RWPE1 (cell line): ENCODE results near the gene MYO1E.
"Not testable (repeated sequence)": the region's sequence is repeated elsewhere in the genome, so short reads cannot be mapped to it uniquely, and the experiment has no call there.

Experiments
- CTCF ChIA-PET: fragments of 350-600 bp; sonication (Branson Sonifier 250); formaldehyde crosslinking; extraction: SDS; loops from one replicate; lab custom pipeline; 2021; lab: Yijun Ruan, JAX
- POLR2A ChIA-PET: fragments of 400-600 bp; formaldehyde crosslinking; extraction: SDS; loops from one replicate; lab custom pipeline; 2020; ENCODE audit warnings: antibody characterized with exemption; ENCODE audit not compliant: low non-redundant PET; lab: Yijun Ruan, JAX
- DNase-seq: peaks from one replicate; pipeline ENCODE4 v3.0.0; 2012; ENCODE audit warnings: low spot score
- H3K27ac ChIP-seq: fragments of 450-650 bp; 2 replicates; pipeline ENCODE4 v1.5.1; 2017
- CTCF ChIP-seq: fragments of 450-650 bp; conservative IDR thresholded peaks from 2 replicates; pipeline ENCODE4 v1.5.1; 2017; ENCODE audit warnings: low read depth, mild to moderate bottlenecking

MYO1E gene

GRCh38 chr15:59154243-59154642, 218.4 kb downstream of the MYO1E start:
- POLR2A ChIA-PET: no interaction called here
- no peak overlapping the region for H3K27ac ChIP-seq
- no peak for DNase-seq
- no peak for TF ChIP-seq CTCF
- CTCF ChIA-PET: interaction anchor here (0.6 kb wide), 1 partner anchor 89 kb away, joined by 3 read pairs; no protein-coding TSS in a partner anchor

- H3K27ac ChIP-seq: no peak overlapping the region
- DNase-seq: no peak
- TF ChIP-seq CTCF: no peak
- POLR2A ChIA-PET: no interaction called here
- CTCF ChIA-PET: interaction anchor here (0.6 kb wide), 3 partner anchors 67 to 327 kb away, joined by 3 to 4 read pairs (median 4); no protein-coding TSS in a partner anchor
Observed at GRCh38 chr15:59153466-59153865, 219.2 kb downstream of the MYO1E start.

GRCh38 chr15:59152694-59153450, 219.8 kb downstream of the MYO1E start:
- no peak for TF ChIP-seq CTCF
- DNase-seq: no peak
- no peak overlapping the region for H3K27ac ChIP-seq
- POLR2A ChIA-PET: no interaction called here
- CTCF ChIA-PET: interaction anchor here (0.6 kb wide), 2 partner anchors 318 to 327 kb away, joined by 4 read pairs; no protein-coding TSS in a partner anchor

- ChIA-PET CTCF (interaction anchor here (0.6 kb wide), 1 partner anchor 34 kb away, joined by 3 read pairs; no protein-coding TSS in a partner anchor), POLR2A (no interaction called here)
- no peak for TF ChIP-seq CTCF
- H3K27ac ChIP-seq: no peak overlapping the region
- DNase-seq: no peak
Observed at GRCh38 chr15:59150185-59150584, 222.5 kb downstream of the MYO1E start.

GRCh38 chr15:59148153-59148833, 224.4 kb downstream of the MYO1E start:
- H3K27ac ChIP-seq: no peak overlapping the region
- POLR2A ChIA-PET: no interaction called here
- CTCF ChIA-PET: no interaction called here
- no peak for TF ChIP-seq CTCF
- no peak for DNase-seq

- ChIA-PET POLR2A (no interaction called here), CTCF (interaction anchor here (0.5 kb wide), 1 partner anchor 32 kb away, joined by 7 read pairs; no protein-coding TSS in a partner anchor)
- 0 out of 2 replicates have a peak overlapping the region, but pooled peaks have one; percentile 14 for H3K27ac ChIP-seq
- no peak for DNase-seq
- TF ChIP-seq CTCF: no peak
Observed at GRCh38 chr15:59147666-59148065, 225.0 kb downstream of the MYO1E start.

- POLR2A ChIA-PET, DNase-seq, CTCF ChIA-PET: not testable (repeated sequence)
- H3K27ac ChIP-seq: 0 out of 2 replicates have a peak overlapping the region, but pooled peaks have one; percentile 48
Observed at GRCh38 chr15:59144594-59144993, 228.1 kb downstream of the MYO1E start.
